ENCODE data around the gene RPTN.

DNA sequence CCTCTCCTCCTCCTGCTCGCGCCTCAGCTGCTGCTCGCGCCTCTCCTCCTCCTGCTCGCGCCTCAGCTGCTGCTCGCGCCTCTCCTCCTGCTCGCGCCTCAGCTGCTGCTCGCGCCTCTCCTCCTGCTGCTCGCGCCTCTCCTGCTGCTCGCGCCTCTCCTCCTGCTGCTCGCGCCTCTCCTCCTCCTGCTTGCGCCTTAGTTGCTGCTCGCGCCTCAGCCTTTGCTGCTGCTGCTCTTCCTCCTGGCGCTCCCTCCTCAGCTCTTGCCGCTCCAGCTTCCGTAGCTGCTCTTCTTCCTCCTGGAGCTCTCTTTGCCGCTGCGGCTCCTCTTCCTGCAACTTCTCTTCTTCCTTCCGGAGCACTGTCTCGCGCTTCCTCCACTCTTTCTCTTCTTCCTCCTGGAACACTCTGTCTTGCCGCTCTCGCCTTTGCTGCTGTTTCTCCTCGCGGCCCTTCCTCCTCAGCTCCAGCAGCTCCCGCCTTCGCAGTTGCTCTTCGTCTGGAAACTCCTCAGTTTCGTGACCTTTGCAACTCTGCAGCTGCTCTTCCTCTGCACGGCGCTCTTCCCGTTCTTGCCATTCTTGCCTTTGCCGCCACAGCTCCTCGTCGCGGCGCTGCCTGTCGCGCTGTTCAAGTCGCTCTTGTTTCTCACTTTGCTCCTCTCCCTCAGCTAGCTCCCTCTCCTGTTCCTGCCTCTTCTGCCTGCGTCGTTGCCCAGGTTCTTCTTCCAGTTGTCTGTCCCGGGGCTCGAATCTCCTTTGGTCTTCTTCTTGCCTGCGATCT lies 46.7 kb downstream of the RPTN start:
- TF ChIP-seq CTCF (IDR thresholded peaks at IDR 0.05 in 4 of 5, conservative IDR thresholded peaks at IDR 0.05 in 1 of 5), result no peak
- no peak for TF ChIP-seq POLR2A (IDR thresholded peaks at IDR 0.05)

Measured in gastrocnemius medialis (tissue), 4 donors.